Psoas muscle (tissue), 8 donors: ENCODE measurements around the gene CIITA. TPM values are rescaled to one million over a fixed set of nuclear protein-coding genes. Genes with fewer than 3 reads are reported as not detected.

Experiments used
- ATAC-seq, 4 donors: fragments of 200-7000 bp; cut with Tn5 transposase; one replicate each; pipeline ENCODE4 v1.9.1; 2020; ENCODE audit warnings: moderate library complexity in 3 of 4, mild to moderate bottlenecking in 2 of 4
- DNase-seq, 2 donors: peaks; one replicate each; pipeline ENCODE4 v3.0.0-alpha.2; 2020
- H3K27ac ChIP-seq: fragments of 200-600 bp; one replicate; pipeline ENCODE4 v1.8.0; 2022
- H3K27me3 ChIP-seq, 3 donors: fragments of 200-600 bp in 1 of 3; one replicate each; pipeline versions ENCODE4 v1.6.1 to v1.8.0; 2013 to 2022; ENCODE audit warnings: low read length in 2 of 3, mild to moderate bottlenecking in 2 of 3, moderate library complexity in 1 of 3; ENCODE audit not compliant: insufficient read depth in 3 of 3
- H3K36me3 ChIP-seq, 2 donors: fragments of 200-600 bp in 1 of 2; one replicate each; pipeline versions ENCODE4 v1.6.1 to v1.8.0; 2013 to 2022; ENCODE audit warnings: low read depth in 1 of 2, mild to moderate bottlenecking in 1 of 2, moderate library complexity in 1 of 2; ENCODE audit not compliant: insufficient read depth in 1 of 2
- H3K4me1 ChIP-seq: fragments of 200-600 bp; one replicate; pipeline ENCODE4 v1.8.0; 2022
- H3K4me3 ChIP-seq: fragments of 200-600 bp; one replicate; pipeline ENCODE4 v1.8.0; 2022; ENCODE audit warnings: mild to moderate bottlenecking
- H3K9me3 ChIP-seq: fragments of 200-600 bp; one replicate; pipeline ENCODE4 v1.8.0; 2022
- WGBS, 3 donors: extraction: QIAGEN DNeasy Blood & Tissue Kit; methylation state at CpG; one replicate each; pipeline versions ENCODE4 v1.1.6 to v1.1.7; 2013; 5-methylcytosine and 5-hydroxymethylcytosine counted together
- intact Hi-C, 2 donors: fragments of 100-400 bp; cut with DNase I; formaldehyde crosslinking; loops; one replicate each; pipeline versions ENCODE4 v1.11.0 to v1.14.2; 2022
- polyA plus RNA-seq, 3 donors: library from polyadenylated mRNA; stranded (reverse); fragments of 200-250 nt; gene quantifications; one replicate each; pipeline ENCODE4 v1.2.3, GENCODE V29; 2013
- total RNA-seq, 4 donors: library from RNA; stranded (reverse); fragmentation: NEBNext Ultra II Directional in 2 of 4; extraction: Animal tissue kit (Norgen Biotek cat#: 25700) in 2 of 4; gene quantifications; one replicate each; pipeline versions ENCODE4 v1.2.1 to v1.2.4, GENCODE V29; 2021 to 2023
- TF ChIP-seq, protein P1 (sequence below): fragments of 200-600 bp; IDR thresholded peaks from one replicate; pipeline ENCODE4 v1.8.0; 2022; ENCODE audit warnings: antibody characterized with exemption
- donor health status: healthy with polysubstance abuse.
- donor health status: DM: no; HTN: no; CAD: no; lungs with moderate emphysema.
- donor health status: Bipolar disorder and iron deficiency.
- donor health status: healthy.
- donor health status: DM: yes; HTN: yes; CAD: no.
- donor health status: DM: no; HTN: no; CAD: no.
- donor health status: DM: no; HTN: no; CAD: no.
- donor health status: DM: yes; HTN: yes; CAD: no.

Gene CIITA
- total and polyA plus RNA-seq, 7 donors, result 2.3 to 15.3 (median 4.1) TPM

DNA sequence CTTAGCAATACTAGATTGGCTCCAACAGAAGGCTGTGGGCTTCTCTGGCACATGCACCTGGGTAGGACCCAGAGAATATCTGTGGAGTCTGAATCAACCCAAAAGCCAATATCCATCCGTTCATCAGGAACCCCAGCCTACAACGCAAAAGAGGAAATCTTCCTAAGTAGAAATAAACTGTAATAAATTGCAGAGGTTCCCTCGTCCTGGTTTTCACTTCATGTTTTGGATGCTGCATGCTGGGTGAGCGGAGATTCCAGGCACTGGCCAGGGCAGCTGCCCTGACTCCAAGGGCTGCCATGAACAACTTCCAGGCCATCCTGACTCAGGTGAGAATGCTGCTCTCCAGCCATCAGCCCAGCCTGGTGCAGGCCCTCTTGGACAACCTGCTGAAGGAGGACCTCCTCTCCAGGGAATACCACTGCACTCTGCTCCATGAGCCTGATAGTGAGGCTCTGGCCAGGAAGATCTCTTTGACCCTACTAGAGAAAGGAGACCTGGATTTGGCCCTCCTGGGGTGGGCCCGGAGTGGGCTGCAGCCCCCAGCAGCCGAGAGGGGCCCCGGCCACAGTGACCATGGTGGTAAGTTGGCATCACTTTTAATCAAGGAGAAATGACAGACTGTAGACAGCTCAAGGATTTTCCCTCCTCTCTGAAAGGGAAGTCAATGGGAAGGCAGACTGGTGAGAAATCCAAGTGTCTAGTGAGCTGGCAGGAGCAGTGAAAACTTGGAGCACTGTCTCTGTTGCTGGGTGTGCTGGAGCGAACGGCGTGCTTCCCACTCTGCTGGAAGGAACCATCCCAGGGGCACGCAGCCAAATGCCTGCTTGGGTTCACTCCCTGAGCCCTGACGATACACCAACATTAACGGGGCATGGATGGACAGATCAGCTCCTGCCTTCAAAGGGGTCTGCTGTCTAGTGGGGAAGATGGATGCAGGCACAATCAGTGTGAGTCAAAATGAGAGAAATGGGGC lies 10.7 kb upstream of the CIITA start:
- intact Hi-C loops, result no loop called here
- TF ChIP-seq, protein P1, sequence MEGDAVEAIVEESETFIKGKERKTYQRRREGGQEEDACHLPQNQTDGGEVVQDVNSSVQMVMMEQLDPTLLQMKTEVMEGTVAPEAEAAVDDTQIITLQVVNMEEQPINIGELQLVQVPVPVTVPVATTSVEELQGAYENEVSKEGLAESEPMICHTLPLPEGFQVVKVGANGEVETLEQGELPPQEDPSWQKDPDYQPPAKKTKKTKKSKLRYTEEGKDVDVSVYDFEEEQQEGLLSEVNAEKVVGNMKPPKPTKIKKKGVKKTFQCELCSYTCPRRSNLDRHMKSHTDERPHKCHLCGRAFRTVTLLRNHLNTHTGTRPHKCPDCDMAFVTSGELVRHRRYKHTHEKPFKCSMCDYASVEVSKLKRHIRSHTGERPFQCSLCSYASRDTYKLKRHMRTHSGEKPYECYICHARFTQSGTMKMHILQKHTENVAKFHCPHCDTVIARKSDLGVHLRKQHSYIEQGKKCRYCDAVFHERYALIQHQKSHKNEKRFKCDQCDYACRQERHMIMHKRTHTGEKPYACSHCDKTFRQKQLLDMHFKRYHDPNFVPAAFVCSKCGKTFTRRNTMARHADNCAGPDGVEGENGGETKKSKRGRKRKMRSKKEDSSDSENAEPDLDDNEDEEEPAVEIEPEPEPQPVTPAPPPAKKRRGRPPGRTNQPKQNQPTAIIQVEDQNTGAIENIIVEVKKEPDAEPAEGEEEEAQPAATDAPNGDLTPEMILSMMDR, result no peak
- 47 to 55% (median 55%) methylated on average over 13 of the region's 13 CpGs for WGBS, 3 donors
- Histone ChIP-seq H3K36me3 (no peaks in the 10 kb centered on the region), H3K27me3 (no peaks in the 10 kb centered on the region), H3K9me3 (no peaks in the 10 kb centered on the region), H3K27ac (no peak overlapping the region), H3K4me3 (no peak overlapping the region), H3K4me1 (peaks cover 13% of the 10 kb centered on the region)
- DNase-seq (no peak), ATAC-seq (no peak)

DNA sequence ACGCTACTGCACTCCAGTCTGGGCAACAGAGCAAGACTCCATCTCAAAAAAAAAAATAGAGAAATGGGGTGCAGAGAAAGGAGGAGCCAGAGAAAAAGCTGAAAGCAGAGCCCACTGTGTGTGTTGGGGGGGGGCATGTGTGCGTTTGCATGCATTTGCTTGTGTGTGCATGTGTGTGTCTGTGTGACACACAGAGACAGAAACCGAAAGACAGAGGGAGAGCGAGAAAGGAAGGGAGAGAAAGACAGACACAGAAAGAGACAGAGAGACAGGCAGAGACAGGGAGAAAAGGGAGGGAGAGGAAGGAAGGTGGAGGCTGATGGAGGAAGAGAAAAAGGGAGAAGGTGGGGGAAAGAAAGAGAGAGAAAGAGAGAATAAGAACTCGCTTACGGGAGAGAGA lies 9.8 kb upstream of the CIITA start:
- Histone ChIP-seq H3K27me3 (no peaks in the 10 kb centered on the region), H3K4me1 (peaks cover 15% of the 10 kb centered on the region), H3K36me3 (no peaks in the 10 kb centered on the region), H3K4me3 (no peak overlapping the region), H3K9me3 (no peaks in the 10 kb centered on the region), H3K27ac (no peak overlapping the region)
- intact Hi-C loops, result no loop called here
- TF ChIP-seq, protein P1, result no peak
- 85 to 89% (median 86%) methylated on average over 6 of the region's 6 CpGs for WGBS, 3 donors
- no peak for ATAC-seq
- no peak for DNase-seq

DNA sequence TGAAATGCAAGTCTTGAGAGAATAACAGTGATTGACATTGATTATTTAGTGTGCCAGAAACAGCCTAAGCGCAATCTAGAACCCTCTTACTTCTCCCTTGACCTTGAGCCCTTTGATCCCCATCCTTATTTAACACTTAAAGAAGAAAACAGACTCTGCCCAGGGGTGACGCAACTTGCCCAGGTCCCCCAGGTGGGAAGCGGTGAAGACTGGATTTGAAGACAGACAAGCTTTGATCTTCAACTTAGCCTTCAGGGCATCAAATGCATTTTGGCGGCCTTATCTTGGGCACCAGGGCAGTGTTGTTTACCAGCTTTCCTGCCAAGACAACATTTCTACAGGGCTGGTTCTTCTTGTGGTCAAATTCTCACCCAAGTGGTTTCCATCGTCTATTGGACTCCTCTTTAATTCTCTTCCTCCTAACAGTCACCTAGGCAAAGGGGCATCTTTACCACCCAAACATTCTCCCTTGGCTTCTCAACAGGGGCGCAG lies 8.9 kb upstream of the CIITA start:
- H3K27ac ChIP-seq, result no peak overlapping the region

DNA sequence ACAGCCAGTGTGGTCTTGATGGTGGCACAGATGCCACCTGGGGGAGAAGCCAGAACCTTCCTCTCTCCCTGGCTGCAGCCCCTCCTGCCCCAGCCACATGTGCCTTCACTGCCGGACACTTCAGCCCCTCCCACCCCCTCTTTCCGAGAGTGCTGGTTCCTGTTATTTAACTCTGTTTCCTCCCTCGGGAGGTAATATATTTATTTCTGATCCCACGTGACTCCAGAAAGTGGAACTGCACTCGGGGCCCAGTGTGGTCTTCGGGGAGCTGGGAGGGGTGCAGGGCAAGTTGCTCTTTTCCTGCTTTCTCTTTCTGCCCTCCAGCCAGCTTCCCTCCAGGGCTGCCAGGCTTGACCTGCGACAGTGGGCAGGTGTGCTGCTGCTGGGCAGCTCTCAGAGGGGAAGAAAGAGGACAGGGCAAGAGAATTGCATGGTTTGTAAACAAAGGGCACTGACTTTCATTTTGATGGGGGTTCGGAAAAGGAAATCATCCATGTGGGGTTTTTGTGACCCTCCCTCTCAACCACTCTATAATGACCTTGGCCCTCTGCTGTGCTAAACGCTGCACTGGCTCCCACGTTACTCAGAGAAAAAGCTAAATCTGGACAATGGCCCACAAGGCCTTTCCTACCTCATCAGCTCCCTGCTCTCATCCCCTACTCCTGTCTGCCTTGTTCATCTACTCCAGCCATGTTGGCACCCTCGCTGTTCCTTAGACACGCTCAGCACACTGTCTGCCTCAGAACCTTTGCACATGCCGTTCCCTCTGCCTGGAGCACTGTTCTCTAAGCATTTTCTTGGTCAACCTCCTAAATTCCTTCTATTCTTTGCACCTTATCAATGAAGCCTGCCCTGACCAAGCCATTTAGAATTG lies 8.2 kb upstream of the CIITA start:
- Histone ChIP-seq H3K4me3 (peak overlapping the region; percentile 25), H3K36me3 (no peaks in the 10 kb centered on the region), H3K9me3 (no peaks in the 10 kb centered on the region), H3K27me3 (no peaks in the 10 kb centered on the region), H3K4me1 (peaks cover 15% of the 10 kb centered on the region), H3K27ac (no peak overlapping the region)
- WGBS, 3 donors, result 36 to 38% (median 37%) methylated on average over 13 of the region's 13 CpGs
- ATAC-seq (peak in 1 of 4 donors; percentile 32), DNase-seq (no peak)
- TF ChIP-seq, protein P1, result no peak
- intact Hi-C loops, result no loop called here

More for the DNA sequence above, 8.9 kb upstream of the CIITA start:
- WGBS, 3 donors, result 73 to 83% (median 77%) methylated on average over 6 of the region's 6 CpGs
- DNase-seq (no peak), ATAC-seq (no peak)
- Histone ChIP-seq H3K27me3 (no peaks in the 10 kb centered on the region), H3K4me3 (no peak overlapping the region), H3K4me1 (peaks cover 15% of the 10 kb centered on the region), H3K36me3 (no peaks in the 10 kb centered on the region), H3K9me3 (no peaks in the 10 kb centered on the region)
- intact Hi-C loops, result no loop called here
- TF ChIP-seq, protein P1, result no peak
